Endothelial cell (in vitro differentiated cells): ENCODE data around the gene TMEM101. TPM values are rescaled to one million over a fixed set of nuclear protein-coding genes. Genes with fewer than 3 reads are reported as not detected.
"Not testable (repeated sequence)": the region's sequence is repeated elsewhere in the genome, so short reads cannot be mapped to it uniquely, and the experiment has no call there.

Experiments used
- DNase-seq: peaks from one replicate; pipeline ENCODE4 v3.0.0; 2021; ENCODE audit warnings: low spot score
- H3K27ac Mint-ChIP-seq: one replicate; pipeline ENCODE4 v1.8.0; 2021; ENCODE audit warnings: mixed read lengths, inconsistent platforms; ENCODE audit not compliant: unreplicated experiment
- H3K27me3 Mint-ChIP-seq: one replicate; pipeline ENCODE4 v1.8.0; 2021; ENCODE audit warnings: mild to moderate bottlenecking, moderate library complexity, mixed read lengths, inconsistent platforms; ENCODE audit not compliant: unreplicated experiment
- H3K36me3 Mint-ChIP-seq: one replicate; pipeline ENCODE4 v1.8.0; 2021; ENCODE audit warnings: mild to moderate bottlenecking, low read depth, mixed read lengths, inconsistent platforms; ENCODE audit not compliant: unreplicated experiment
- H3K4me1 Mint-ChIP-seq: one replicate; pipeline ENCODE4 v1.8.0; 2021; ENCODE audit warnings: mild to moderate bottlenecking, mixed read lengths, inconsistent platforms; ENCODE audit not compliant: unreplicated experiment
- H3K4me3 Mint-ChIP-seq: one replicate; pipeline ENCODE4 v1.8.0; 2021; ENCODE audit warnings: mild to moderate bottlenecking, mixed read lengths, inconsistent platforms; ENCODE audit not compliant: unreplicated experiment
- H3K9me3 Mint-ChIP-seq: one replicate; pipeline ENCODE4 v1.8.0; 2021; ENCODE audit warnings: mixed read lengths, inconsistent platforms; ENCODE audit not compliant: unreplicated experiment
- CTCF ChIP-seq: fragments of 200-600 bp; sonication (generic); IDR thresholded peaks from one replicate; pipeline ENCODE4 v1.5.0; 2021; ENCODE audit warnings: antibody characterized with exemption; ENCODE audit not compliant: unreplicated experiment
- total RNA-seq: library from RNA; stranded (reverse); fragmentation: NEBNext Ultra II Directional; extraction: Animal tissue kit (Norgen Biotek cat#: 25700); gene quantifications from one replicate; pipeline ENCODE4 v1.2.1, GENCODE V29; 2021; ENCODE audit not compliant: unreplicated experiment

The TMEM101 gene
- total RNA-seq, 1 donor from 2014 or later: 32.1 TPM

GRCh38 chr17:43976963-43977837 is 37.6 kb downstream of the TMEM101 start:
- Mint-ChIP-seq H3K27ac (no peak overlapping the region), H3K36me3 (no peaks in the 10 kb centered on the region), H3K4me1 (no peaks in the 10 kb centered on the region), H3K4me3 (no peak overlapping the region), H3K9me3 (no peaks in the 10 kb centered on the region), H3K27me3 (peaks cover 2% of the 10 kb centered on the region)
- DNase-seq: no peak
- TF ChIP-seq CTCF: no peak

GRCh38 chr17:43975898-43976297 is 38.9 kb downstream of the TMEM101 start:
- Mint-ChIP-seq H3K4me3 (no peak overlapping the region), H3K4me1 (no peaks in the 10 kb centered on the region), H3K9me3 (no peaks in the 10 kb centered on the region), H3K27ac (no peak overlapping the region), H3K27me3 (peaks cover 2% of the 10 kb centered on the region), H3K36me3 (no peaks in the 10 kb centered on the region)
- TF ChIP-seq CTCF: no peak
- DNase-seq: no peak

- TF ChIP-seq CTCF: no peak
- Mint-ChIP-seq H3K27ac (no peak overlapping the region), H3K4me1 (no peaks in the 10 kb centered on the region), H3K36me3 (no peaks in the 10 kb centered on the region), H3K9me3 (no peaks in the 10 kb centered on the region), H3K27me3 (peaks cover 2% of the 10 kb centered on the region), H3K4me3 (no peak overlapping the region)
- no peak for DNase-seq
Measured at GRCh38 chr17:43974382-43975266, 40.1 kb downstream of the TMEM101 start.

- H3K9me3 Mint-ChIP-seq, H3K27me3 Mint-ChIP-seq, DNase-seq, H3K4me3 Mint-ChIP-seq, H3K36me3 Mint-ChIP-seq, H3K27ac Mint-ChIP-seq, H3K4me1 Mint-ChIP-seq: not testable (repeated sequence)
Measured at GRCh38 chr17:43972444-43973212, 42.1 kb downstream of the TMEM101 start.

- not testable (repeated sequence) for H3K9me3 Mint-ChIP-seq, H3K27ac Mint-ChIP-seq, H3K4me1 Mint-ChIP-seq, H3K36me3 Mint-ChIP-seq, H3K27me3 Mint-ChIP-seq, H3K4me3 Mint-ChIP-seq, DNase-seq
Measured at GRCh38 chr17:43971436-43971835, 43.3 kb downstream of the TMEM101 start.
